ENCODE data around the gene SPTBN4.

The SPTBN4 gene

GRCh38 chr19:40619333-40620160, 152.7 kb downstream of the SPTBN4 start:
- no peaks in the 10 kb centered on the region for H3K27me3 ChIP-seq (ENCODE audit: control insufficient read depth in 3 of 3, insufficient read depth in 3 of 3, low read depth in 1 of 3, low read length in 3 of 3)
- H2BK12ac ChIP-seq (ENCODE audit: low read length), result no peak overlapping the region
- H2BK15ac ChIP-seq (ENCODE audit: low read length), result no peak overlapping the region
- no peak overlapping the region for H3K27ac ChIP-seq (replicated peaks; ENCODE audit: low read length)
- no peak overlapping the region for H3K4me2 ChIP-seq (ENCODE audit: insufficient read depth, low read length, poor library complexity, severe bottlenecking)
- no peak overlapping the region for H3K23ac ChIP-seq (ENCODE audit: low read depth, low read length, poor library complexity)
- H3K9me3 ChIP-seq (replicated peaks in 1 of 2; ENCODE audit: control insufficient read depth in 2 of 2, insufficient read depth in 1 of 2, low read depth in 1 of 2, low read length in 2 of 2), result no peaks in the 10 kb centered on the region
- H2BK120ac ChIP-seq (ENCODE audit: low read depth, low read length), result no peak overlapping the region
- no peak overlapping the region for H2BK5ac ChIP-seq (ENCODE audit: low read length)
- H3K79me1 ChIP-seq (ENCODE audit: low read depth, low read length), result peaks cover 2% of the 10 kb centered on the region
- no peak overlapping the region for H3K9ac ChIP-seq (ENCODE audit: low read depth, low read length, poor library complexity)
- H3K18ac ChIP-seq (ENCODE audit: low read length), result no peak overlapping the region
- DNase-seq (ENCODE audit: low spot score), result no peak
- H3K14ac ChIP-seq (ENCODE audit: low read length), result no peak overlapping the region
- H3K36me3 ChIP-seq (replicated peaks in 1 of 2; ENCODE audit: control insufficient read depth in 2 of 2, insufficient read depth in 2 of 2, low read length in 2 of 2), result peaks cover 14 to 95% of the 10 kb centered on the region in 2 donors
- H4K8ac ChIP-seq (ENCODE audit: low read depth, low read length), result no peak overlapping the region
- no peak overlapping the region for H2AFZ ChIP-seq (ENCODE audit: low read length)
- H3K4me3 ChIP-seq (ENCODE audit: low read length in 2 of 2), result peak overlapping the region in 1 of 2 donors; percentile 16
- H3K4ac ChIP-seq (ENCODE audit: low read length), result no peak overlapping the region
- no peak overlapping the region for H2AK5ac ChIP-seq (ENCODE audit: low read depth, low read length)
- H3K4me1 ChIP-seq (ENCODE audit: control insufficient read depth in 2 of 2, insufficient read depth in 1 of 2, low read depth in 1 of 2, low read length in 2 of 2), result peaks cover 0 to 7% of the 10 kb centered on the region in 2 donors
- no CpG with 5 or more reads among the region's 11 CpGs for WGBS, 2 donors (ENCODE audit: extremely low coverage in 2 of 2, insufficient read length in 2 of 2, insufficient replicate concordance in 1 of 2)
- H4K91ac ChIP-seq (ENCODE audit: low read depth, low read length, poor library complexity), result no peak overlapping the region

- Histone ChIP-seq H3K14ac (ENCODE audit: low read length) (no peak overlapping the region), H2BK15ac (ENCODE audit: low read length) (no peak overlapping the region), H3K4ac (ENCODE audit: low read length) (no peak overlapping the region), H2AK5ac (ENCODE audit: low read depth, low read length) (no peak overlapping the region), H3K9me3 (replicated peaks in 1 of 2; ENCODE audit: control insufficient read depth in 2 of 2, insufficient read depth in 1 of 2, low read depth in 1 of 2, low read length in 2 of 2) (no peaks in the 10 kb centered on the region), H3K4me2 (ENCODE audit: insufficient read depth, low read length, poor library complexity, severe bottlenecking) (no peak overlapping the region), H2BK12ac (ENCODE audit: low read length) (no peak overlapping the region), H3K4me1 (ENCODE audit: control insufficient read depth in 2 of 2, insufficient read depth in 1 of 2, low read depth in 1 of 2, low read length in 2 of 2) (peaks cover 0 to 7% of the 10 kb centered on the region in 2 donors), H3K27ac (replicated peaks; ENCODE audit: low read length) (no peak overlapping the region), H4K8ac (ENCODE audit: low read depth, low read length) (no peak overlapping the region), H4K91ac (ENCODE audit: low read depth, low read length, poor library complexity) (no peak overlapping the region), H3K4me3 (ENCODE audit: low read length in 2 of 2) (no peak overlapping the region), H3K18ac (ENCODE audit: low read length) (no peak overlapping the region), H3K9ac (ENCODE audit: low read depth, low read length, poor library complexity) (no peak overlapping the region), H2AFZ (ENCODE audit: low read length) (no peak overlapping the region), H3K27me3 (ENCODE audit: control insufficient read depth in 3 of 3, insufficient read depth in 3 of 3, low read depth in 1 of 3, low read length in 3 of 3) (no peaks in the 10 kb centered on the region), H2BK5ac (ENCODE audit: low read length) (no peak overlapping the region), H3K23ac (ENCODE audit: low read depth, low read length, poor library complexity) (no peak overlapping the region), H3K79me1 (ENCODE audit: low read depth, low read length) (peaks cover 2% of the 10 kb centered on the region), H3K36me3 (replicated peaks in 1 of 2; ENCODE audit: control insufficient read depth in 2 of 2, insufficient read depth in 2 of 2, low read length in 2 of 2) (peaks cover 14 to 96% of the 10 kb centered on the region in 2 donors), H2BK120ac (ENCODE audit: low read depth, low read length) (no peak overlapping the region)
- DNase-seq (ENCODE audit: low spot score), result no peak
- WGBS, 2 donors (ENCODE audit: extremely low coverage in 2 of 2, insufficient read length in 2 of 2, insufficient replicate concordance in 1 of 2), result no CpG with 5 or more reads among the region's 8 CpGs
Observed at GRCh38 chr19:40620161-40620485, 153.3 kb downstream of the SPTBN4 start.

GRCh38 chr19:40621283-40621682, 154.5 kb downstream of the SPTBN4 start:
- Histone ChIP-seq H4K8ac (ENCODE audit: low read depth, low read length) (no peak overlapping the region), H3K23ac (ENCODE audit: low read depth, low read length, poor library complexity) (no peak overlapping the region), H2BK120ac (ENCODE audit: low read depth, low read length) (no peak overlapping the region), H3K14ac (ENCODE audit: low read length) (no peak overlapping the region), H3K4me1 (ENCODE audit: control insufficient read depth in 2 of 2, insufficient read depth in 1 of 2, low read depth in 1 of 2, low read length in 2 of 2) (peaks cover 0 to 7% of the 10 kb centered on the region in 2 donors), H2AFZ (ENCODE audit: low read length) (no peak overlapping the region), H3K4ac (ENCODE audit: low read length) (no peak overlapping the region), H2BK12ac (ENCODE audit: low read length) (no peak overlapping the region), H3K4me2 (ENCODE audit: insufficient read depth, low read length, poor library complexity, severe bottlenecking) (no peak overlapping the region), H3K79me1 (ENCODE audit: low read depth, low read length) (peaks cover 2% of the 10 kb centered on the region), H3K9ac (ENCODE audit: low read depth, low read length, poor library complexity) (no peak overlapping the region), H2AK5ac (ENCODE audit: low read depth, low read length) (no peak overlapping the region), H3K27ac (replicated peaks; ENCODE audit: low read length) (no peak overlapping the region), H3K27me3 (ENCODE audit: control insufficient read depth in 3 of 3, insufficient read depth in 3 of 3, low read depth in 1 of 3, low read length in 3 of 3) (no peaks in the 10 kb centered on the region), H3K4me3 (ENCODE audit: low read length in 2 of 2) (no peak overlapping the region), H4K91ac (ENCODE audit: low read depth, low read length, poor library complexity) (no peak overlapping the region), H3K18ac (ENCODE audit: low read length) (no peak overlapping the region), H3K36me3 (replicated peaks in 1 of 2; ENCODE audit: control insufficient read depth in 2 of 2, insufficient read depth in 2 of 2, low read length in 2 of 2) (peaks cover 14 to 96% of the 10 kb centered on the region in 2 donors), H2BK5ac (ENCODE audit: low read length) (no peak overlapping the region), H2BK15ac (ENCODE audit: low read length) (no peak overlapping the region), H3K9me3 (replicated peaks in 1 of 2; ENCODE audit: control insufficient read depth in 2 of 2, insufficient read depth in 1 of 2, low read depth in 1 of 2, low read length in 2 of 2) (no peaks in the 10 kb centered on the region)
- WGBS, 2 donors (ENCODE audit: extremely low coverage in 2 of 2, insufficient read length in 2 of 2, insufficient replicate concordance in 1 of 2), result no CpG with 5 or more reads among the region's 2 CpGs
- DNase-seq (ENCODE audit: low spot score), result no peak

GRCh38 chr19:40621966-40622772, 155.4 kb downstream of the SPTBN4 start:
- no peak overlapping the region for H3K4me3 ChIP-seq (ENCODE audit: low read length in 2 of 2)
- peaks cover 14 to 96% of the 10 kb centered on the region in 2 donors for H3K36me3 ChIP-seq (replicated peaks in 1 of 2; ENCODE audit: control insufficient read depth in 2 of 2, insufficient read depth in 2 of 2, low read length in 2 of 2)
- H4K91ac ChIP-seq (ENCODE audit: low read depth, low read length, poor library complexity), result no peak overlapping the region
- no peak overlapping the region for H2AFZ ChIP-seq (ENCODE audit: low read length)
- H3K79me1 ChIP-seq (ENCODE audit: low read depth, low read length), result peaks cover 2% of the 10 kb centered on the region
- peak overlapping the region; percentile 46 for H2BK15ac ChIP-seq (ENCODE audit: low read length)
- H3K9ac ChIP-seq (ENCODE audit: low read depth, low read length, poor library complexity), result no peak overlapping the region
- WGBS, 2 donors (ENCODE audit: extremely low coverage in 2 of 2, insufficient read length in 2 of 2, insufficient replicate concordance in 1 of 2), result no CpG with 5 or more reads among the region's 24 CpGs
- no peak overlapping the region for H3K18ac ChIP-seq (ENCODE audit: low read length)
- H3K4me2 ChIP-seq (ENCODE audit: insufficient read depth, low read length, poor library complexity, severe bottlenecking), result no peak overlapping the region
- no peak overlapping the region for H3K27ac ChIP-seq (replicated peaks; ENCODE audit: low read length)
- no peak overlapping the region for H2BK5ac ChIP-seq (ENCODE audit: low read length)
- H2BK12ac ChIP-seq (ENCODE audit: low read length), result peak overlapping the region; percentile 25
- no peak overlapping the region for H2AK5ac ChIP-seq (ENCODE audit: low read depth, low read length)
- no peak overlapping the region for H4K8ac ChIP-seq (ENCODE audit: low read depth, low read length)
- H2BK120ac ChIP-seq (ENCODE audit: low read depth, low read length), result no peak overlapping the region
- H3K27me3 ChIP-seq (ENCODE audit: control insufficient read depth in 3 of 3, insufficient read depth in 3 of 3, low read depth in 1 of 3, low read length in 3 of 3), result no peaks in the 10 kb centered on the region
- H3K4me1 ChIP-seq (ENCODE audit: control insufficient read depth in 2 of 2, insufficient read depth in 1 of 2, low read depth in 1 of 2, low read length in 2 of 2), result peaks cover 0 to 7% of the 10 kb centered on the region in 2 donors
- H3K14ac ChIP-seq (ENCODE audit: low read length), result peak overlapping the region; percentile 60
- no peak overlapping the region for H3K4ac ChIP-seq (ENCODE audit: low read length)
- H3K9me3 ChIP-seq (replicated peaks in 1 of 2; ENCODE audit: control insufficient read depth in 2 of 2, insufficient read depth in 1 of 2, low read depth in 1 of 2, low read length in 2 of 2), result no peaks in the 10 kb centered on the region
- H3K23ac ChIP-seq (ENCODE audit: low read depth, low read length, poor library complexity), result peak overlapping the region; percentile 78
- DNase-seq (ENCODE audit: low spot score), result no peak

All from neuronal stem cell (in vitro differentiated cells).